H9 (cell line): ENCODE measurements around the gene TECPR2. TPM values are rescaled to one million over a fixed set of nuclear protein-coding genes. Genes with fewer than 3 reads are reported as not detected.

Experiments used
- DNase-seq: peaks from one replicate; pipeline ENCODE4 v3.0.0-alpha.2; 2017
- H2AFZ ChIP-seq: one replicate; pipeline ENCODE4 v1.6.1; 2013; ENCODE audit warnings: mild to moderate bottlenecking, low read length, control low read depth, moderate library complexity
- H2AK5ac ChIP-seq: 2 replicates; pipeline ENCODE4 v1.6.1; 2013; ENCODE audit warnings: low read length, control low read depth, mixed read lengths; ENCODE audit not compliant: insufficient read length
- H2BK120ac ChIP-seq: one replicate; pipeline ENCODE4 v1.6.1; 2013; ENCODE audit warnings: low read depth, mild to moderate bottlenecking, low read length, control low read depth, inconsistent platforms; ENCODE audit not compliant: poor library complexity, severe bottlenecking
- H2BK12ac ChIP-seq: 2 replicates; pipeline ENCODE4 v1.6.1; 2013; ENCODE audit warnings: low read length, control low read depth, mixed read lengths, low read depth; ENCODE audit not compliant: insufficient read length
- H2BK15ac ChIP-seq: 2 replicates; pipeline ENCODE4 v1.6.1; 2013; ENCODE audit warnings: low read depth, low read length, control low read depth
- H2BK20ac ChIP-seq: one replicate; pipeline ENCODE4 v1.6.1; 2013; ENCODE audit warnings: low read depth, mild to moderate bottlenecking, low read length, control low read depth, inconsistent platforms; ENCODE audit not compliant: poor library complexity, severe bottlenecking
- H2BK5ac ChIP-seq: 2 replicates; pipeline ENCODE4 v1.6.1; 2013; ENCODE audit warnings: low read length, control low read depth, mixed read lengths; ENCODE audit not compliant: insufficient read length
- H3K14ac ChIP-seq: 2 replicates; pipeline ENCODE4 v1.6.1; 2013; ENCODE audit warnings: low read length, control low read depth; ENCODE audit not compliant: insufficient read depth
- H3K18ac ChIP-seq: 2 replicates; pipeline ENCODE4 v1.6.1; 2013; ENCODE audit warnings: low read depth, mild to moderate bottlenecking, mixed read lengths, low read length, control low read depth; ENCODE audit not compliant: insufficient read length
- H3K23ac ChIP-seq: 2 replicates; pipeline ENCODE4 v1.6.1; 2013; ENCODE audit warnings: low read length, control low read depth, mixed read lengths, low read depth; ENCODE audit not compliant: insufficient read length
- H3K23me2 ChIP-seq: 2 replicates; pipeline ENCODE4 v1.6.1; 2013; ENCODE audit warnings: low read depth, mild to moderate bottlenecking, mixed read lengths, low read length, control low read depth; ENCODE audit not compliant: insufficient read length, poor library complexity, severe bottlenecking
- H3K27ac ChIP-seq: 2 replicates; pipeline ENCODE4 v1.5.1; 2013; ENCODE audit warnings: low read length, control low read depth, mixed read lengths, low read depth; ENCODE audit not compliant: insufficient read length
- H3K27me3 ChIP-seq: 2 replicates; pipeline ENCODE4 v1.6.1; 2013; ENCODE audit warnings: low read length, control low read depth, inconsistent platforms; ENCODE audit not compliant: insufficient read depth
- H3K4ac ChIP-seq: 2 replicates; pipeline ENCODE4 v1.6.1; 2013; ENCODE audit warnings: low read depth, mild to moderate bottlenecking, control low read depth, inconsistent platforms, low read length, moderate library complexity
- H3K4me1 ChIP-seq: 2 replicates; pipeline ENCODE4 v1.6.1; 2013; ENCODE audit warnings: low read length, control low read depth, inconsistent platforms; ENCODE audit not compliant: insufficient read depth
- H3K4me2 ChIP-seq: 2 replicates; pipeline ENCODE4 v1.6.1; 2013; ENCODE audit warnings: low read length, control low read depth, mixed read lengths; ENCODE audit not compliant: insufficient read length, insufficient read depth
- H3K56ac ChIP-seq: 2 replicates; pipeline ENCODE4 v1.6.1; 2013; ENCODE audit warnings: low read depth, mild to moderate bottlenecking, mixed read lengths, low read length, control low read depth; ENCODE audit not compliant: insufficient read length
- H3K79me1 ChIP-seq: 2 replicates; pipeline ENCODE4 v1.6.1; 2013; ENCODE audit warnings: low read depth, mild to moderate bottlenecking, moderate library complexity, low read length, control low read depth, inconsistent platforms; ENCODE audit not compliant: insufficient read depth, poor library complexity, severe bottlenecking
- H3K79me2 ChIP-seq: 2 replicates; pipeline ENCODE4 v1.6.1; 2013; ENCODE audit warnings: low read length, control low read depth, inconsistent platforms; ENCODE audit not compliant: insufficient read depth
- H3K9ac ChIP-seq: 2 replicates; pipeline ENCODE4 v1.6.1; 2013; ENCODE audit warnings: low read length, control low read depth, mixed read lengths; ENCODE audit not compliant: insufficient read length; ENCODE audit errors: extremely low read depth
- H3K9me3 ChIP-seq: one replicate; pipeline ENCODE4 v1.6.1; 2013; ENCODE audit warnings: low read depth, low read length, inconsistent platforms; ENCODE audit not compliant: control insufficient read depth
- H3T11ph ChIP-seq: one replicate; pipeline ENCODE4 v1.6.1; 2013; ENCODE audit warnings: mild to moderate bottlenecking, low read length, control low read depth, inconsistent platforms
- H4K20me1 ChIP-seq: one replicate; pipeline ENCODE4 v1.6.1; 2013; ENCODE audit not compliant: control insufficient read depth, insufficient read length, insufficient read depth
- H4K5ac ChIP-seq: 2 replicates; pipeline ENCODE4 v1.6.1; 2013; ENCODE audit warnings: low read depth, mild to moderate bottlenecking, mixed read lengths, low read length, control low read depth; ENCODE audit not compliant: insufficient read length
- H4K8ac ChIP-seq: replicated peaks from 2 replicates; pipeline ENCODE4 v1.6.1; 2013; ENCODE audit warnings: low read length, control low read depth, mixed read lengths, low read depth; ENCODE audit not compliant: insufficient read length
- H4K91ac ChIP-seq: 2 replicates; pipeline ENCODE4 v1.6.1; 2013; ENCODE audit warnings: low read depth, mild to moderate bottlenecking, moderate library complexity, mixed read lengths, low read length, control low read depth; ENCODE audit not compliant: insufficient read length
- H3K27ac Mint-ChIP-seq, 3 experiments: 2 replicates in 2 of 3; 3 replicates in 1 of 3; pipeline ENCODE4 v1.8.0; 2020 to 2021; ENCODE audit warnings: mixed read lengths in 3 of 3, mild to moderate bottlenecking in 1 of 3, moderate library complexity in 1 of 3
- H3K27me3 Mint-ChIP-seq: 2 replicates; pipeline ENCODE4 v1.8.0; 2021; ENCODE audit warnings: low read depth, mild to moderate bottlenecking, moderate library complexity, mixed read lengths
- H3K36me3 Mint-ChIP-seq, 3 experiments: 2 replicates in 2 of 3; 3 replicates in 1 of 3; pipeline ENCODE4 v1.8.0; 2020 to 2021; ENCODE audit warnings: low read depth in 3 of 3, mixed read lengths in 3 of 3; ENCODE audit not compliant: insufficient read depth in 1 of 3
- H3K4me1 Mint-ChIP-seq, 2 experiments: 2 replicates each; pipeline ENCODE4 v1.8.0; 2020; ENCODE audit warnings: mixed read lengths in 2 of 2
- H3K4me3 Mint-ChIP-seq, 2 experiments: 2 replicates in 1 of 2; 3 replicates in 1 of 2; pipeline ENCODE4 v1.8.0; 2020 to 2021; ENCODE audit warnings: mild to moderate bottlenecking in 2 of 2, mixed read lengths in 2 of 2, moderate library complexity in 1 of 2
- H3K9me3 Mint-ChIP-seq, 2 experiments: 2 replicates in 1 of 2; 3 replicates in 1 of 2; pipeline ENCODE4 v1.8.0; 2020; ENCODE audit warnings: mild to moderate bottlenecking in 2 of 2, mixed read lengths in 2 of 2, moderate library complexity in 1 of 2
- WGBS: extraction: QIAGEN DNeasy Blood & Tissue Kit; methylation state at CpG from one replicate; pipeline ENCODE4 v1.1.7; 2013; ENCODE audit warnings: missing lambda C conversion rate, low lambda C conversion rate, mixed read lengths; ENCODE audit not compliant: insufficient read length; ENCODE audit errors: extremely low coverage; 5-methylcytosine and 5-hydroxymethylcytosine counted together
- long read RNA-seq: library from polyadenylated mRNA; unstranded; transcript quantifications from one replicate; pipeline ENCODE4 v2.0.0, GENCODE V29; 2020
- total RNA-seq: library from RNA; stranded (reverse); gene quantifications from 2 replicates; pipeline ENCODE4 v1.2.1, GENCODE V29; 2021
- TF ChIP-seq, protein P1 (sequence below): fragments of 200-600 bp; sonication (generic); conservative IDR thresholded peaks from 3 replicates; pipeline ENCODE4 v1.8.0; 2021; ENCODE audit warnings: antibody characterized with exemption, mild to moderate bottlenecking

TECPR2 gene, protein sequence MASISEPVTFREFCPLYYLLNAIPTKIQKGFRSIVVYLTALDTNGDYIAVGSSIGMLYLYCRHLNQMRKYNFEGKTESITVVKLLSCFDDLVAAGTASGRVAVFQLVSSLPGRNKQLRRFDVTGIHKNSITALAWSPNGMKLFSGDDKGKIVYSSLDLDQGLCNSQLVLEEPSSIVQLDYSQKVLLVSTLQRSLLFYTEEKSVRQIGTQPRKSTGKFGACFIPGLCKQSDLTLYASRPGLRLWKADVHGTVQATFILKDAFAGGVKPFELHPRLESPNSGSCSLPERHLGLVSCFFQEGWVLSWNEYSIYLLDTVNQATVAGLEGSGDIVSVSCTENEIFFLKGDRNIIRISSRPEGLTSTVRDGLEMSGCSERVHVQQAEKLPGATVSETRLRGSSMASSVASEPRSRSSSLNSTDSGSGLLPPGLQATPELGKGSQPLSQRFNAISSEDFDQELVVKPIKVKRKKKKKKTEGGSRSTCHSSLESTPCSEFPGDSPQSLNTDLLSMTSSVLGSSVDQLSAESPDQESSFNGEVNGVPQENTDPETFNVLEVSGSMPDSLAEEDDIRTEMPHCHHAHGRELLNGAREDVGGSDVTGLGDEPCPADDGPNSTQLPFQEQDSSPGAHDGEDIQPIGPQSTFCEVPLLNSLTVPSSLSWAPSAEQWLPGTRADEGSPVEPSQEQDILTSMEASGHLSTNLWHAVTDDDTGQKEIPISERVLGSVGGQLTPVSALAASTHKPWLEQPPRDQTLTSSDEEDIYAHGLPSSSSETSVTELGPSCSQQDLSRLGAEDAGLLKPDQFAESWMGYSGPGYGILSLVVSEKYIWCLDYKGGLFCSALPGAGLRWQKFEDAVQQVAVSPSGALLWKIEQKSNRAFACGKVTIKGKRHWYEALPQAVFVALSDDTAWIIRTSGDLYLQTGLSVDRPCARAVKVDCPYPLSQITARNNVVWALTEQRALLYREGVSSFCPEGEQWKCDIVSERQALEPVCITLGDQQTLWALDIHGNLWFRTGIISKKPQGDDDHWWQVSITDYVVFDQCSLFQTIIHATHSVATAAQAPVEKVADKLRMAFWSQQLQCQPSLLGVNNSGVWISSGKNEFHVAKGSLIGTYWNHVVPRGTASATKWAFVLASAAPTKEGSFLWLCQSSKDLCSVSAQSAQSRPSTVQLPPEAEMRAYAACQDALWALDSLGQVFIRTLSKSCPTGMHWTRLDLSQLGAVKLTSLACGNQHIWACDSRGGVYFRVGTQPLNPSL (N-terminal part only)
- total RNA-seq, result 15.0 and 15.4 TPM in 2 replicates
- long read RNA-seq, partial matches to known transcripts, result 22 of 30 reads
- long read RNA-seq, other reads (novel, unspliced or antisense), result 7 of 30 reads

DNA sequence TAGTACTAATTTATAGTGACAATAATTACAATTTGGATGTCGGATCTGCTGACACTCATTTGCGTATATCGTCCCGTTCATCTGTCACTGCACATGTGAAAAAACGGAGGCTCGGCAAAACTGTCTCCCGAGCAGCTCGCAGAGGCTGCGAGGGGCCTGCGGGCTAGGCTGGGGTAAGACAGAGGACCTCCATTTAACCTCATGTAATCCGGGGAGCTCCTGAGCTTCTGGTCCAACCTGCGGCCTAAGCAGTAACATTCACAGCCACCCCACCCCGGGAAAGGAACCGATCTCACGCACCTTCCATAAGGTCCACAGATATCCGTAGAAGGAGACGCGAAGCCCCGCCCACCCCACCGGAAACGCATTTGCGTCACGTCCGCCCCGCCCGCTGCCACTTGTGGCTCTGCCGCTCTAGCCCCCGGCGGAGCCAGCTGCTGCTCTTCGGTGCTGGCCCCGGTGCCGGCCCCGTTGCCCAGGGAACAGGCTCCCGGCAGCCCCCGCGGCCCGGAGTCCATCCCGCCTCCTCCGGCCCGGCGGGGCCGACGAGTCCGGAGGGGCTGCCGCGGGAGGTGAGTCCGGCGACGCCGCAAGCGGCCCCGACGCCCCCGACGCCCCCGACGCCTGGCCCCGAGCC is at the start of gene TECPR2, which contains the start of gene CINP:
TECPR2 (plus strand) TSS at position 397 of the 637 bp plus-strand sequence. CDS start 13,781 bp downstream, outside the sequence.
CINP (minus strand) TSS at position 346 of the 637 bp plus-strand sequence; CDS start at position 307, 39 bp downstream.
- H3K4me1 Mint-ChIP-seq, result peaks cover 6 to 10% of the 10 kb centered on the region in 2 experiments
- Histone ChIP-seq H4K91ac (no peak within 1 kb of the TSS), H3K4ac (no peak within 1 kb of the TSS), H3K23me2 (peaks cover 12% of the 10 kb centered on the region), H3K56ac (no peak within 1 kb of the TSS), H3K27me3 (no peaks in the 10 kb centered on the region), H3K4me1 (peaks cover 5% of the 10 kb centered on the region; the same call in 1 of the 2 replicates), H3K4me2 (peak within 1 kb of the TSS; percentile 94), H3K23ac (no peak within 1 kb of the TSS), H3K27ac (no peak within 1 kb of the TSS), H4K5ac (no peak within 1 kb of the TSS), H3K9ac (peak within 1 kb of the TSS; percentile 82), H2BK5ac (no peak within 1 kb of the TSS), H3K9me3 (no peaks in the 10 kb centered on the region), H3K79me1 (peaks cover 3% of the 10 kb centered on the region), H4K8ac (no peak within 1 kb of the TSS), H3K79me2 (no peaks in the 10 kb centered on the region; the same call in 1 of the 2 replicates), H3K18ac (peak within 1 kb of the TSS; percentile 45), H3K14ac (no peak within 1 kb of the TSS; the same call in 1 of the 2 replicates), H2BK12ac (no peak within 1 kb of the TSS), H2BK20ac (no peak within 1 kb of the TSS), H4K20me1 (no peaks in the 10 kb centered on the region), H2BK15ac (no peak within 1 kb of the TSS), H2AK5ac (no peak within 1 kb of the TSS), H2BK120ac (no peak within 1 kb of the TSS), H2AFZ (no peak within 1 kb of the TSS), H3T11ph (no peak within 1 kb of the TSS)
- DNase-seq, result peak; percentile 97
- peaks cover 0 to 10% (median 7%) of the 10 kb centered on the region in 3 experiments; a peak in 3 of 7 replicates for H3K36me3 Mint-ChIP-seq
- H3K27me3 Mint-ChIP-seq, result no peaks in the 10 kb centered on the region
- peak within 1 kb of the TSS in 2 of 3 experiments; percentile 63 to 91; a peak in 3 of 7 replicates for H3K27ac Mint-ChIP-seq
- H3K4me3 Mint-ChIP-seq, result peak within 1 kb of the TSS in 1 of 2 experiments; percentile 94; a peak in 3 of 5 replicates
- no peaks in the 10 kb centered on the region for H3K9me3 Mint-ChIP-seq
- WGBS, result no CpG with 5 or more reads among the region's 58 CpGs
- TF ChIP-seq, protein P1, sequence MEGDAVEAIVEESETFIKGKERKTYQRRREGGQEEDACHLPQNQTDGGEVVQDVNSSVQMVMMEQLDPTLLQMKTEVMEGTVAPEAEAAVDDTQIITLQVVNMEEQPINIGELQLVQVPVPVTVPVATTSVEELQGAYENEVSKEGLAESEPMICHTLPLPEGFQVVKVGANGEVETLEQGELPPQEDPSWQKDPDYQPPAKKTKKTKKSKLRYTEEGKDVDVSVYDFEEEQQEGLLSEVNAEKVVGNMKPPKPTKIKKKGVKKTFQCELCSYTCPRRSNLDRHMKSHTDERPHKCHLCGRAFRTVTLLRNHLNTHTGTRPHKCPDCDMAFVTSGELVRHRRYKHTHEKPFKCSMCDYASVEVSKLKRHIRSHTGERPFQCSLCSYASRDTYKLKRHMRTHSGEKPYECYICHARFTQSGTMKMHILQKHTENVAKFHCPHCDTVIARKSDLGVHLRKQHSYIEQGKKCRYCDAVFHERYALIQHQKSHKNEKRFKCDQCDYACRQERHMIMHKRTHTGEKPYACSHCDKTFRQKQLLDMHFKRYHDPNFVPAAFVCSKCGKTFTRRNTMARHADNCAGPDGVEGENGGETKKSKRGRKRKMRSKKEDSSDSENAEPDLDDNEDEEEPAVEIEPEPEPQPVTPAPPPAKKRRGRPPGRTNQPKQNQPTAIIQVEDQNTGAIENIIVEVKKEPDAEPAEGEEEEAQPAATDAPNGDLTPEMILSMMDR, result no peak
